HepG2 (cell line): Measurements from ENCODE around the gene PJA2. TPM values are rescaled to one million over a fixed set of nuclear protein-coding genes. Genes with fewer than 3 reads are reported as not detected.

Experiments used
- AKNA ChIP-seq: sonication (generic); formaldehyde crosslinking; IDR thresholded peaks from 2 replicates; pipeline ENCODE4 v1.4.0; 2020; ENCODE audit warnings: missing genetic modification reagents, borderline replicate concordance
- DNMT3B ChIP-seq: conservative IDR thresholded peaks from 2 replicates; pipeline ENCODE4 v1.6.1; 2016; ENCODE audit warnings: missing biosample characterization, control low read depth
- GMEB1 ChIP-seq: sonication (generic); formaldehyde crosslinking; IDR thresholded peaks from 2 replicates; pipeline ENCODE4 v1.5.1; 2020; ENCODE audit warnings: missing genetic modification reagents, mild to moderate bottlenecking, borderline replicate concordance
- HES4 ChIP-seq: sonication (generic); formaldehyde crosslinking; IDR thresholded peaks from 2 replicates; pipeline ENCODE4 v1.9.0; 2021; ENCODE audit warnings: mild to moderate bottlenecking, missing genetic modification reagents, borderline replicate concordance
- HOMEZ ChIP-seq: IDR thresholded peaks from 2 replicates; pipeline ENCODE4 v1.6.1; 2016; ENCODE audit warnings: low read depth
- HOXA3 ChIP-seq: sonication (generic); formaldehyde crosslinking; IDR thresholded peaks from 2 replicates; pipeline ENCODE4 v1.5.0; 2020; ENCODE audit warnings: missing genetic modification reagents
- JARID2 ChIP-seq: sonication (generic); formaldehyde crosslinking; IDR thresholded peaks from 2 replicates; pipeline ENCODE4 v1.8.1; 2023; ENCODE audit warnings: missing genetic modification reagents, inconsistent platforms; ENCODE audit not compliant: insufficient replicate concordance
- NR2F6 ChIP-seq, 2 experiments: IDR thresholded peaks; 2 replicates each; pipeline ENCODE4 v1.6.1; 2016; ENCODE audit warnings: antibody characterized with exemption in 1 of 2, mild to moderate bottlenecking in 1 of 2
- SNAPC2 ChIP-seq: sonication (generic); formaldehyde crosslinking; IDR thresholded peaks from 2 replicates; pipeline ENCODE4 v1.8.1; 2022; ENCODE audit warnings: mild to moderate bottlenecking, missing genetic modification reagents
- TBX2 ChIP-seq: sonication (generic); formaldehyde crosslinking; IDR thresholded peaks from 2 replicates; pipeline ENCODE4 v1.5.0; 2020; ENCODE audit warnings: missing genetic modification reagents, mild to moderate bottlenecking, borderline replicate concordance
- U2AF1 ChIP-seq: fragments of 200-400 bp; formaldehyde crosslinking; optimal IDR thresholded peaks from 2 replicates; pipeline ENCODE3; 2017; ENCODE audit warnings: mild to moderate bottlenecking, low read depth, low read length
- ZSCAN22 ChIP-seq: sonication (generic); formaldehyde crosslinking; IDR thresholded peaks from 2 replicates; pipeline ENCODE4 v1.4.0; 2020; ENCODE audit warnings: mild to moderate bottlenecking, missing genetic modification reagents
- polyA plus RNA-seq, 8 experiments: library from polyadenylated mRNA; depleted of rRNA in 3 of 8; stranded (reverse) in 7 of 8; unstranded in 1 of 8; fragments of >200 nt; fragmentation: Illumina TruSeq in 4 of 8; extraction: Trizol in 4 of 8; gene quantifications; 2 replicates each; pipeline versions ENCODE4 v1.2.1 to v1.2.3, GENCODE V29; 2011 to 2016; ENCODE audit warnings: low read depth in 4 of 8, missing spikeins in 1 of 8, mixed read lengths in 1 of 8; ENCODE audit not compliant: insufficient read depth in 1 of 8
- total RNA-seq, 5 experiments: library from RNA; depleted of rRNA; stranded (reverse); fragments of >200 nt; fragmentation: Illumina TruSeq; extraction: Trizol; gene quantifications; 2 replicates each; pipeline ENCODE4 v1.2.3, GENCODE V29; 2016; ENCODE audit warnings: low read depth in 1 of 5
- TF ChIP-seq, protein P1 (sequence below): sonication (generic); formaldehyde crosslinking; IDR thresholded peaks from 2 replicates; pipeline ENCODE4 v1.4.0; 2020; ENCODE audit warnings: mild to moderate bottlenecking, missing genetic modification reagents, borderline replicate concordance

PJA2 gene
- total and polyA plus RNA-seq, 2 of the 13 experiments (the other 11 are each of a cell fraction or from before 2014, with no cell fraction given): 39.4 to 41.4 TPM

- TF ChIP-seq, protein P1, sequence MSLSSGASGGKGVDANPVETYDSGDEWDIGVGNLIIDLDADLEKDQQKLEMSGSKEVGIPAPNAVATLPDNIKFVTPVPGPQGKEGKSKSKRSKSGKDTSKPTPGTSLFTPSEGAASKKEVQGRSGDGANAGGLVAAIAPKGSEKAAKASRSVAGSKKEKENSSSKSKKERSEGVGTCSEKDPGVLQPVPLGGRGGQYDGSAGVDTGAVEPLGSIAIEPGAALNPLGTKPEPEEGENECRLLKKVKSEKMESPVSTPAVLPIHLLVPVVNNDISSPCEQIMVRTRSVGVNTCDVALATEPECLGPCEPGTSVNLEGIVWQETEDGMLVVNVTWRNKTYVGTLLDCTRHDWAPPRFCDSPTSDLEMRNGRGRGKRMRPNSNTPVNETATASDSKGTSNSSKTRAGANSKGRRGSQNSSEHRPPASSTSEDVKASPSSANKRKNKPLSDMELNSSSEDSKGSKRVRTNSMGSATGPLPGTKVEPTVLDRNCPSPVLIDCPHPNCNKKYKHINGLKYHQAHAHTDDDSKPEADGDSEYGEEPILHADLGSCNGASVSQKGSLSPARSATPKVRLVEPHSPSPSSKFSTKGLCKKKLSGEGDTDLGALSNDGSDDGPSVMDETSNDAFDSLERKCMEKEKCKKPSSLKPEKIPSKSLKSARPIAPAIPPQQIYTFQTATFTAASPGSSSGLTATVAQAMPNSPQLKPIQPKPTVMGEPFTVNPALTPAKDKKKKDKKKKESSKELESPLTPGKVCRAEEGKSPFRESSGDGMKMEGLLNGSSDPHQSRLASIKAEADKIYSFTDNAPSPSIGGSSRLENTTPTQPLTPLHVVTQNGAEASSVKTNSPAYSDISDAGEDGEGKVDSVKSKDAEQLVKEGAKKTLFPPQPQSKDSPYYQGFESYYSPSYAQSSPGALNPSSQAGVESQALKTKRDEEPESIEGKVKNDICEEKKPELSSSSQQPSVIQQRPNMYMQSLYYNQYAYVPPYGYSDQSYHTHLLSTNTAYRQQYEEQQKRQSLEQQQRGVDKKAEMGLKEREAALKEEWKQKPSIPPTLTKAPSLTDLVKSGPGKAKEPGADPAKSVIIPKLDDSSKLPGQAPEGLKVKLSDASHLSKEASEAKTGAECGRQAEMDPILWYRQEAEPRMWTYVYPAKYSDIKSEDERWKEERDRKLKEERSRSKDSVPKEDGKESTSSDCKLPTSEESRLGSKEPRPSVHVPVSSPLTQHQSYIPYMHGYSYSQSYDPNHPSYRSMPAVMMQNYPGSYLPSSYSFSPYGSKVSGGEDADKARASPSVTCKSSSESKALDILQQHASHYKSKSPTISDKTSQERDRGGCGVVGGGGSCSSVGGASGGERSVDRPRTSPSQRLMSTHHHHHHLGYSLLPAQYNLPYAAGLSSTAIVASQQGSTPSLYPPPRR (CRISPR knock-in tag): peak; percentile 40; the same call in 1 of the 2 replicates
- TF ChIP-seq DNMT3B (CRISPR knock-in tag): 0 out of 2 replicates have a peak, but pooled peaks have one; percentile 50
- TF ChIP-seq GMEB1: no peak
- peak; percentile 92 for TF ChIP-seq NR2F6 (IDR thresholded peaks at IDR 0.05)
- TF ChIP-seq NR2F6 (CRISPR knock-in tag; IDR thresholded peaks at IDR 0.05): peak; percentile 82
- TF ChIP-seq HES4 (CRISPR knock-in tag): no peak
- TF ChIP-seq U2AF1: no peak
- TF ChIP-seq SNAPC2 (CRISPR knock-in tag): no peak
- peak; percentile 86; the same call in 1 of the 2 replicates for TF ChIP-seq TBX2
- no peak; the same call in 1 of the 2 replicates for TF ChIP-seq HOMEZ (CRISPR knock-in tag)
- no peak for TF ChIP-seq ZSCAN22
- no peak for TF ChIP-seq JARID2 (CRISPR knock-in tag)
- no peak for TF ChIP-seq AKNA
- peak; percentile 10; the same call in 1 of the 2 replicates for TF ChIP-seq HOXA3 (CRISPR knock-in tag)
These were observed 795 bp upstream of the PJA2 start (continued) for GRCh38 chr5:109410389-109411148.
